Erythroblast (primary cell): ENCODE results near the gene PPDPF.

Experiments
- DNase-seq, 2 experiments: peaks; one replicate each; lab custom pipeline; 2025; lab: John Stamatoyannopoulos, UW
- GATA1 ChIP-seq: IDR thresholded peaks from 2 replicates; pipeline ENCODE4 v1.6.1; 2011; ENCODE audit warnings: low read depth, mild to moderate bottlenecking, control low read depth, low read length, moderate library complexity
- POLR2A ChIP-seq: IDR thresholded peaks from 2 replicates; pipeline ENCODE4 v1.6.1; 2011; ENCODE audit warnings: mild to moderate bottlenecking, low read length

The PPDPF gene

DNA sequence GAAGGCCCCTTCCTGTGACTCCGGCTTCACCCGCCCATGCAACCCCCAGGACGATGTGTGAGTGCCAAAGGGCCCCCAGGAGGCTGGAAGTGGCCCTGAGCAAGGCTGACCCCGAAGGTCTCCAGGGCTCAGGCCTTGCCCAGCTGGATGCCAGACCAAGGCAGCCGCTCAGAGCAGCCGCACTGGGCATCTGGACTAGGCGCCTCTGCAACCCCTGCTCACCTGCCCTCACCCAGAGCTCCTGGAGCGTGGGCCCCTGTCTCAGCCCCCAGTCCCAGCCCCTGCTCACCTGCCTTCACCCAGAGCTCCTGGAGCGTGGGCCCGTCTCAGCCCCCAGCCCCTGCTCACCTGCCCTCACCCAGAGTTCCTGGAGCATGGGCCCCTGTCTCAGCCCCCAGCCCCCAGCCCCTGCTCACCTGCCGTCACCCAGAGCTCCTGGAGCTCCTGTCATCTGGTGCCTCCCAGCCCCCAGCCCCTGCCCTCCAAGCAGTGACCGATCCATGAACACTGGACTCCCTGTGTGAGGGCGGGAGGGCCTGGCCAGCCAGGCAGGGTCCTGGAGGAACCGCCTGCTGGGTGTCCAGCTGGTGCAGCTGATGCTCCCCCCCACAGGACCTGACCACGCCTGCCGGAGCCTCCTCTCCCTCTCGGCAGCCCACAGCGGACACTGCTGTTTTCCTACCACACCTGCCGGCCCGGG, 25.8 kb downstream of the PPDPF start:
- DNase-seq, result no peak
- TF ChIP-seq POLR2A, result no peak
- no peak for TF ChIP-seq GATA1

DNA sequence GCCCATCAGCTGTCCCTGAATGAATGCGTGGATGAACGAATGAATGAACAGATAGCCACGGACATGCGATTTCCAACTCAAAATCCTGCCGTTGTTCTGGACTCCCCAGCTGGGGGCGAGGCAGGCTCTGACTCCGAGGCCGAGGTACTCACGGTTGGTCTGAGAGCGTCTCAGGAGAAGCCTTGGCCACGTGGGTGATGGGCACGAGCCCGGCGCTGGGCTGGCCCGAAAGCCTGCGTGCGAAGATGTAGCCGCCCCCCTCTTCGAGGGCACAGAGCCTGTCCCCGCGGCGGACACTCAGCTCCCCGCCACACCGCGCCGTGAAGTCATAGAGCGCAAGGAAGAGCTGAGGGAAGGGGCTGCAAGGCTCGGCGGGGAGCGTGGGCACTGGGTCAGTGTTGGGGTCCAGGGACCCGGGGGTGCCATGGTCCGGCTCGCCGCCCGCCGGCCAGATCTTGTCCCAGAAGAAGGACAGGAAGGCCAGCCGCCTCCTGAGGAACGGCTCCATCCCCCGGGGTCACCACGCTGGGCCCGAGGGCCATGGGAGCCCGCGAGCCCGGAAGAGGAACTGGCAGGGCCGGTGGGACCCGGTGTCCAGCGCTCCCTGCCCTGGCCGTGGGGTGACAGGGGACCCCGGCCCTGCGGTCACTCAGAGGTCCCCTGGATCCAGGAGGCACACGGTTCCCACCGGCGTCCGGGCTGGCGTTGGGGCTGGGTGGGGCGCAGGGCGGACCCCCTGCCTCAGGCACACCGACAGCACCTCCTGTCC, 26.6 kb downstream of the PPDPF start:
- DNase-seq, result no peak
- no peak for TF ChIP-seq POLR2A

DNA sequence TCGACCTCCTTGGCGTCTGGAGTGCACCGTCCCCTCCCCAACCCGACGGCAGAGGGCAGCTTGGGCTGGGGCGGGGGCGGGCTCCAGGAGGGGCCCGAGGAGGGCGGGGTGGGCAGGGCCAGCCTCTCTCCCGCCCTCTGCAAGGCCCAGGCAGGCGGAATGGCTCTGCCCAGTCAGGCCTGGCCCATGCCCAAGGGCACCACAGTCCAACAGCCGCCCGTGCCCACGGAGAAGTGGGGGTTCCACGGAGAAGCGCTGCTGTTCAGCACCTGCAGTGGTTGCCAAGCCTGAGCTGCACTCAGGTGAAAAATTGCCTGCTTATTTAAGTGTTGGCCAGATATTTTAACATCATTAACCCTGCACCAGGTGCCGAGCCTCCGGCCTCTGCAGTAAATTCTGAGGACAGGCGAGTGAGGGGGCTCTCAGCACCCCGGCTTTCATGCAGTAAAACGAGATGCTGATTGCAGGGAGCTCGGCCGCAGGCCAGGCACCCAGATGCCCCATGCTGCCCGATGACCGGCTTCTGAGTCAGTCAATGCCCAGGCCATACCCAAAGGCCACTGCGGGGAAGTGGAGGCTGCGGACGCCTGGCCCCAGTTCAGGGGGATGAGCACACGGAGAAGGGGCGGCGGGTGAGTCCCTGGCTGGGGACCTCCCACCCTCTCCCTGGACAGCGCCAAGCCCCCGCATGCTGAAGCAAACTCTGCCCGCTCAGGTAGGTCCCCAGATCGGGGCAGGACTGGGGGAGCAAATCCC, 27.3 kb downstream of the PPDPF start, which contains the start of gene SRMS:
SRMS (minus strand) TSS at position 25 of the 756 bp plus-strand sequence. CDS start 286 bp downstream, outside the sequence.
- TF ChIP-seq GATA1 (no peak), POLR2A (no peak)
- no peak for DNase-seq

DNA sequence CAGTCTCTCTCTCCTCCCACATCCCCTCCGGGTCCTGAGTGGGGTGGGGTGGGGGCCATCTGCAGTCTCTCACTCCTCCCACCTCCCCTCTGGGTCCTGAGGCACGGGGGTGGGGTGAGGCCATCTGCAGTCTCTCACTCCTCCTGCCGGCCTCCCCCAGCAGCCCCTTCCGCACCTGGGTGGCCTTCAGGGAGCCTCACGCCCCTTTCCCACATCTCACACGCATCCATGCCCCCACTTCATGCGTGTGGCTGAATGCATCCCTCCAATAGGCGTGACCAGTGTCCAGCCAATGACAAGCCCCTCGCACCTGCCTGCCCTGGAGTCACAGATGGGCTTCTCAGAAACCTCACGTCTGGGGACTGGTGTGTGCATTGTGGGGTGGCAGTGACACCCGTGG, 28.0 kb downstream of the PPDPF start:
- DNase-seq, result no peak
- TF ChIP-seq GATA1 (no peak), POLR2A (no peak)

DNA sequence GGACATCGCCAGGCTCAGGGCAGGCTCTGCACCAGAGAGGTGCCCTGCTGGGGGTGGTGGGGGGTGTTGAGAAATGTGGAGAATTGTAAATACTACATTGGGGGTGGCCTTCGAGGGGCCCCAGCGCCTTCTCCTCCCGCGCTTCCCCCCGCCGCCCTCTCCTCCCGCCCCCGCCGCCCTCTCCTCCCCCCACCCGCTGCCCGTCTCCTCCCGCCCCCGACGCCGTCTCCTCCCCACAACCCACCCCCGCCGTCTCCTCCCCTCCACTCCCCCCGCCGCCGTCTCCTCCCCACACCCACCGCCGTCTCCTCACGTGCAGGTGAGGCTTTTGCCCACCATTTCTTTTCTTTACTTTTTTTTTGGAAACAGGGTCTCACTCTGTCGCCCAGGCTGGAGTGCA, 28.5 kb downstream of the PPDPF start:
- DNase-seq, result no peak
- TF ChIP-seq GATA1, result no peak
- TF ChIP-seq POLR2A, result no peak

DNA sequence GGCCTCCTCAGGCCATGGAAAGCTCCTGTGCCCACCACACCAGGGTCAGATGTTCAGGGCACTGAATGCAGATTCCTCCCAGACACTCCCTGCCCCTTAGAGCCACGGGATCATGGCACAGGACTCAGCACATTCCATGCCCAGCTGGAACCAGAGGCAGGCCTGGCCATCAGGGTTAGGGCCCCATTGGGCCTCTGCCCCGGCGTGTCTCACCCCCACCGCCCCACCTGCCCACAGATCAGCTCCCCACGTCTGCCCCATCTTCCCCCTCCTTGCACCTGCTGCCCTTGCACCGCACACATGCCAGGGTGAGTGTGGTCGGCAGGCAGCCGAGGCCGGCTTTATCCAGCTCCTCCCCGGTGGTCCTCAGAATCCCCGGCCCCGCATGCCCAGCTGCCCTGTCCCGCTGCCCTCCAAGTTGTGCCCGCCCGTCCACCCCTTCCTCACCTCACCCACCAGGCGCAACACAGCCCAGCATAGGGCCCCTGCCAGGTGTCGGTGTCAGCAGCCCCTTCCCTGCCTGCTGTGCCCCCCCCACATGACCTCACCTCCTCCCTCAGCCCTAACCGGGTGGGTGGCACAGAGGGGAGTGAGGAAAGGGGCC, 29.2 kb downstream of the PPDPF start:
- TF ChIP-seq POLR2A (no peak), GATA1 (no peak)
- DNase-seq, result no peak

DNA sequence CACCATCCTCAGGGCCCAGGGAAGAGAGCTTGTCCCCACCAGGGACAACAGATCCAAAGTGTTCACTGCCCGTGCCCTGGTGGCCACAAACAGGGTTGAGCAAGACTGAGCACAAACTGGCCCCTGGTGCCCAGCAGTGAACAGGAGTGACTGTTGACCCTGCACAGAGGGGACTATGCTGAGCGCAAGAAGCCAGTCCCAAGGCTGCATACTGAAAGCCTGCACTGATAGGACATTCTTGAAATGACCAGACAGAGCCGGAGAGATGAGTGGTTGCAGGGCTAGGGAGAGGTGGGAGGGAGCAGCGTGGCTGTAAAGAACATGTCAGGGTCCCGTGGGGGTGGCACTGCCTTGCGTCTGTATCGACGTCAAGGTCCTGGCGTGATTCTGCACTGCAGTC, 30.5 kb downstream of the PPDPF start:
- no peak for TF ChIP-seq GATA1
- no peak for TF ChIP-seq POLR2A
- DNase-seq, result no peak

DNA sequence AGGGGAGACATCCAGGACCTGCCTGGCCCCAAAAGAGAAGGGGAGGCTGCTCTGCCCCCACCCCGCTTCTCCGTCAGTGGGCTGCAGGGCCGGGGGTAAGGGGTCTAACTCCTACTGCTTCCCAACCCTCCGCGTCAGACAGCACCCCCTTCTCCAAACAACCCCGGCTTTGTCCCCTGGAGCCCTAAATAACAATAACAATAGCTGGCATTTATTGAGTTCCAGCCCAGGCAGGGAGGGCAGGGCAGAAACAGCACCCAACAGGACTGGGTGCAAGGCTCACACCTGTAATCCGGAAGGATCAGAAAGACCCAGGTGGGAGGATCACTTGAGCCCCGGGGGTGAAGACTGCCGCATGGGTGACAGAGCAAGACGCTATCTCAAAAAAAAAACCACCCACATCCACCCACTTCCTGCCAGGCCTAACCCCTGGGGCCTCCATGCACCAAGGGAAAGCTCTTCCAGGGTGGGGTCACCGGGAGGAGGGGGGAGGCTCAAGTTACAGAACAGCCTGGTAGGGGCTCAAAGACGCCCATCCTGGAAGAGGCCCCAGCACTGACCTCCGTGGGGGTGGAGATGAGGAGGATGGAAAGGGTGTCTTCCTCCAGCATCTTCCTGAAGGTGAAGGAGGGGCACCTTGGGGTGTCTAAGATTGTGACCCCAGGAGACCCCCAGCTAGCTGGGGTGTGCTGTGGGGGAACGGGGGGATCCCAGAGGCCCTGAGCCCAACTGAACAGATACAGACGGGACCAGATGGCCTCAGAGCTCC, 32.1 kb downstream of the PPDPF start:
- TF ChIP-seq POLR2A, result no peak
- no peak for TF ChIP-seq GATA1
- DNase-seq, result peak; percentile 23 to 40

DNA sequence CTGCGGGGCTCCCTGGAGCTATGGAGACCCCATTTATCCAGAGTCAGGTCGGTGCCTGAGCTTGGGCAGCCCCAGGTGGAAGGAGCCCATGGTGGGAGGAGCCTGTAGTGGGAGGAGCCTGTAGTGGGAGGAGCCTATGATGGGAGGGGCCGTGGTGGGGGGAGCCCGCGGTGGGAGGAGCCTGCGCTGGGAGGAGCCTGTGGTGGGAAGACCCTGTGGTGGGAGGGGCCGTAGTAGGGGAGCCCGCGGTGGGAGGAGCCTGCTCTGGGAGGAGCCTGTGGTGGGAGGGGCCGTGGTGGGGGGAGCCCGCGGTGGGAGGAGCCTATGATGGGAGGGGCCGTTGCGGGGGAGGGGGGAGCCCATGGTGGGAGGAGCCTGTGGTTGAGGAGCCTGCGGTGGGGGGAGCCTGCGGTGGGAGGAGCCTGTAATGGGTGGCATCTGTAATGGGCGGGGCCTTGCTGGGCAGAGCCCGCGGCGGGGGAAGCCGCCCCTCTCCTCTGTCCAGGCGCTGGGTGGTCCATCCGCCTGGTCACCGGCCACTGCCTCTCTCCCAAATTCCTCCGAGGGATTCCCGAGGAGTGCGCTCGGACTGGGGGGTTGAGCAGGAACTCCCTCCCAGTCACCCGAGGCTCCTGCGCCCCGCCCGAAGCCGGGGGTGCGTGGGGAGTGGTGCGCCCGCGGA, 32.8 kb downstream of the PPDPF start:
- DNase-seq, result peak; percentile 80 to 86
- TF ChIP-seq GATA1, result no peak
- no peak for TF ChIP-seq POLR2A

DNA sequence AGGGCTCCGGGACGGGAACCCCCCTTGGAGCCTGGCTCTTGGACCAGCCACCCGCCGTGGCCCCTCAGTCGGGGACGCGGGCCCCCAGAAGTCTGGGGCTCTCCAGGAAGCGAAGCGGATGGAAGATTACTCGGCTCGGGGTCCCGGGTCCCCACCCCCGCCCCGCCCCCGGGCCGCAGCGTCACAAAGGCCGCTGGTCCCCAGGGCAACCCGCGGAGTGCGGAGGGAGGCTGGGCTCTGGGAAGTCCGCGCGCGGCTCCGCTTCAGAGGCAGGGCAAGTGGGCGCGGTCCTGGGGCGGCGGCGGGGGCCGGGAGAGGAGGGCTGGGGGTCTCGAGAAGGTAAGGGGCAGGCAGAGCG, 33.3 kb downstream of the PPDPF start, which contains the start of gene FNDC11:
FNDC11 (plus strand) TSS at position 227 of the 358 bp plus-strand sequence. CDS start 1,505 bp downstream, outside the sequence.
- TF ChIP-seq POLR2A, result no peak
- TF ChIP-seq GATA1, result no peak
- DNase-seq, result no peak

DNA sequence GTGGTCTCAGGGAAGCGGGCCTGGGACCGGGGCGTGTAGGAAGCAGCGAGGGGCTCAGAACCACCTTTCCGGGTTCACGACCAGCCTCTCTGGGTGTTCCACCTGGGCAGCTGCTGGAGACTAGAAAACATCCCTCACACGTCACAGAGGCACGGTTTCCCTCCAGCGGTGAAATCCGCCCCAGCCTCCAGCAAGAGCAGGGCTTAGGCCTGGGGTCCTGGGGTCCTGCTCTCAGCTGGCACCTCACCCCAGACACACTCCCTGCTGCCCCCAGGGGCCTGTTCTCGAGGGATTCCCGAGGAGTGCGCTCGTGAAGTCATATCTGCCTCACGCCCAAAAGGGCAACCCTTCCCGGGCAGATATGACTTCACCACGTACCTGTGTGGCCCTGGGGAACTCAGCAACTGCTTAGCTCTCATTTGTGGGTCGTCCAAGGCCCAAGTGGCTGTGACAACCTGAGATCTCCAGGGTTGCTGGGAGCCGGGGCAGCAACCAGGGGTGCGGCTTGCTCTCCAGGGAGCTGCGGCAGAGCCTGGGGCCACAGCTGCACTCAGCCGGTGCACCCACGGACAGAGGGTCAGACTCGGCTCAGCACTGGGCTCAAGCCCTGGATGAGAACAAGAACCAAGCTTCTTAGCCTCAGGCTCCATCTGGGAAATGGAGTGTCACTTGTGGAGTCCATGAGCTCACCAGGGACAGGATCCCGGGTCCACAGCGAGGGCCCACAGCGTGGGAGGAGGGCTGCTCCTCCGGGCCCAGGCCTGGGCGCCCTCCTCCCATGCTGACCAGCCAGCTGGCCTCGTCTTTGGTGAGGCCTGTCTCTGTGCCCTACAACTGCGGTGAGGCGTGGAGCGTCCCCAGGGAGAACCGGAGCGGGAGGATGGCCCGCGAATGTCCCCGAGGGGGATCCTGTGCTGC, 34.1 kb downstream of the PPDPF start:
- DNase-seq, result no peak
- TF ChIP-seq POLR2A, result no peak
- TF ChIP-seq GATA1, result no peak

DNA sequence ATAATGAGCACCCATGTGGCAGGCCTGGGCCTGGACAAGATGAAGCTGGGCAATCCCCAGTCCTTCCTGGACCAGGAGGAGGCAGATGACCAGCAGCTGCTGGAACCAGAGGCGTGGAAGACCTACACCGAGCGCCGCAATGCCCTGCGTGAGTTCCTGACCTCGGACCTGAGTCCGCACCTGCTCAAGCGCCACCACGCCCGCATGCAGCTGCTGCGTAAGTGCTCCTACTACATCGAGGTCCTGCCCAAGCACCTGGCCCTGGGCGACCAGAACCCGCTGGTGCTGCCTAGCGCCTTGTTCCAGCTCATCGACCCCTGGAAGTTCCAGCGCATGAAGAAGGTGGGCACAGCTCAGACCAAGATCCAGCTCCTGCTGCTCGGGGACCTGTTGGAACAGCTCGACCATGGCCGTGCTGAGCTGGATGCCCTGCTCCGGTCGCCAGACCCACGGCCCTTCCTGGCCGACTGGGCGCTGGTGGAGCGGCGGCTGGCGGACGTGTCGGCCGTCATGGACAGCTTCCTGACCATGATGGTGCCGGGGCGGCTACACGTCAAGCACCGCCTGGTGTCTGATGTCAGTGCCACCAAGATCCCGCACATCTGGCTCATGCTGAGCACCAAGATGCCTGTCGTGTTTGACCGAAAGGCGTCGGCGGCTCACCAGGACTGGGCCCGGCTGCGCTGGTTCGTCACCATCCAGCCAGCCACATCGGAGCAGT, 35.3 kb downstream of the PPDPF start:
- DNase-seq, result no peak
- no peak for TF ChIP-seq POLR2A
- no peak for TF ChIP-seq GATA1
